Endothelial cell of umbilical vein (primary cell): ENCODE measurements around the gene SH3BP5L. TPM values are rescaled to one million over a fixed set of nuclear protein-coding genes. Genes with fewer than 3 reads are reported as not detected.
"Not testable (repeated sequence)": the region's sequence is repeated elsewhere in the genome, so short reads cannot be mapped to it uniquely, and the experiment has no call there.

Experiments used
- BruUV-seq: library from RNA; stranded (reverse); fragments of 400-500 nt; replicated peaks from 2 replicates; lab custom pipeline; 2021; lab: Mats Ljungman, UMichigan
- CTCF ChIA-PET: fragments of 300-600, 350-600 bp; sonication (Branson Sonifier 250); formaldehyde crosslinking; loops from one replicate; lab custom pipeline; 2021; ENCODE audit warnings: antibody characterized with exemption, inconsistent platforms; lab: Charles Lee
- POLR2A ChIA-PET: fragments of 300-600, 350-600 bp; sonication (Branson Sonifier 250); formaldehyde crosslinking; loops from one replicate; lab custom pipeline; 2021; ENCODE audit warnings: antibody characterized with exemption, inconsistent platforms; lab: Charles Lee
- DNase-seq: peaks from one replicate; pipeline ENCODE4 v3.0.0-alpha.2; 2011; ENCODE audit warnings: low read depth, low spot score
- FAIRE-seq: peaks from 2 replicates; lab custom pipeline; 2011; peaks lifted over from hg19 to GRCh38; lab: Jason Lieb, UNC
- H2AFZ ChIP-seq: 2 replicates; pipeline ENCODE4 v1.6.0; 2012; ENCODE audit warnings: low read depth, low read length, control low read depth, inconsistent platforms
- H3K27ac ChIP-seq: 2 replicates; pipeline ENCODE4 v1.5.1; 2011; ENCODE audit warnings: low read depth, mild to moderate bottlenecking, control low read depth, low read length, moderate library complexity; ENCODE audit not compliant: insufficient read depth
- H3K27me3 ChIP-seq, 2 experiments: 2 replicates each; pipeline versions ENCODE4 v1.6.0 to v1.6.1; 2011; ENCODE audit warnings: low read length in 2 of 2, mixed read lengths in 1 of 2; ENCODE audit not compliant: control insufficient read depth in 2 of 2, insufficient read depth in 2 of 2
- H3K36me3 ChIP-seq, 2 experiments: 2 replicates in 1 of 2; 3 replicates in 1 of 2; pipeline ENCODE4 v1.5.1; 2011; ENCODE audit warnings: low read length in 2 of 2, mild to moderate bottlenecking in 1 of 2, moderate library complexity in 1 of 2; ENCODE audit not compliant: control insufficient read depth in 2 of 2, insufficient read depth in 2 of 2; ENCODE audit errors: extremely low read depth in 1 of 2
- H3K4me1 ChIP-seq: 3 replicates; pipeline ENCODE4 v1.5.1; 2011; ENCODE audit warnings: mild to moderate bottlenecking, low read length; ENCODE audit not compliant: control insufficient read depth, insufficient read depth; ENCODE audit errors: extremely low read depth
- H3K4me2 ChIP-seq: 2 replicates; pipeline ENCODE4 v1.6.1; 2011; ENCODE audit warnings: low read length, control low read depth, mixed read lengths; ENCODE audit not compliant: insufficient read depth
- H3K4me3 ChIP-seq, 3 experiments: fragments of 200-600 bp in 1 of 3; sonication (generic), shearing (Covaris generic) in 1 of 3; replicated peaks in 1 of 3; 2 replicates each; pipeline ENCODE4 v1.5.1; 2011 to 2016; ENCODE audit warnings: control low read depth in 3 of 3, low read length in 3 of 3, mild to moderate bottlenecking in 2 of 3, inconsistent platforms in 1 of 3, low read depth in 1 of 3, moderate library complexity in 1 of 3; ENCODE audit not compliant: insufficient read depth in 1 of 3
- H3K79me2 ChIP-seq: 2 replicates; pipeline ENCODE4 v1.6.0; 2012; ENCODE audit warnings: low read length, inconsistent platforms; ENCODE audit not compliant: control insufficient read depth, insufficient read depth
- H3K9ac ChIP-seq: replicated peaks from 2 replicates; pipeline ENCODE3; 2011; ENCODE audit warnings: low read length, control low read depth; ENCODE audit not compliant: insufficient read depth; ENCODE audit errors: extremely low read depth
- H3K9me1 ChIP-seq: replicated peaks from 3 replicates; pipeline ENCODE4 v1.6.0; 2011; ENCODE audit warnings: mild to moderate bottlenecking, low read length; ENCODE audit not compliant: control insufficient read depth, insufficient read depth; ENCODE audit errors: extremely low read depth
- H3K9me3 ChIP-seq: replicated peaks from 2 replicates; pipeline ENCODE4 v1.5.1; 2012; ENCODE audit warnings: low read length, inconsistent platforms; ENCODE audit not compliant: control insufficient read depth, insufficient read depth
- H4K20me1 ChIP-seq: replicated peaks from 2 replicates; pipeline ENCODE3; 2011; ENCODE audit warnings: mild to moderate bottlenecking, low read length; ENCODE audit not compliant: control insufficient read depth, insufficient read depth; ENCODE audit errors: extremely low read depth
- EZH2 ChIP-seq: IDR thresholded peaks from 2 replicates; pipeline ENCODE4 v1.6.1; 2012; ENCODE audit warnings: borderline replicate concordance, low read depth, mild to moderate bottlenecking, moderate library complexity, low read length, inconsistent platforms; ENCODE audit not compliant: severe bottlenecking
- FOS ChIP-seq: IDR thresholded peaks from 2 replicates; pipeline ENCODE4 v1.6.1; 2011; ENCODE audit warnings: mild to moderate bottlenecking, low read length, moderate library complexity, borderline replicate concordance; ENCODE audit not compliant: insufficient read depth
- GATA2 ChIP-seq: IDR thresholded peaks from 2 replicates; pipeline ENCODE4 v1.7.0; 2011; ENCODE audit warnings: low read depth, mild to moderate bottlenecking, moderate library complexity, mixed read lengths, low read length; ENCODE audit not compliant: insufficient read length, insufficient read depth
- JUN ChIP-seq: IDR thresholded peaks from 2 replicates; pipeline ENCODE4 v1.6.1; 2011; ENCODE audit warnings: borderline replicate concordance, low read depth; ENCODE audit not compliant: insufficient read length, insufficient read depth
- MYC ChIP-seq: IDR thresholded peaks from one replicate; pipeline ENCODE4 v1.6.1; 2011; ENCODE audit warnings: mild to moderate bottlenecking, low read depth, low read length
- POLR2A ChIP-seq: IDR thresholded peaks from 2 replicates; pipeline ENCODE4 v1.6.1; 2012; ENCODE audit warnings: low read depth, mild to moderate bottlenecking, control low read depth, low read length
- POLR2AphosphoS5 ChIP-seq: IDR thresholded peaks from 2 replicates; pipeline ENCODE4 v1.6.1; 2012; ENCODE audit warnings: low read depth, mild to moderate bottlenecking, control low read depth, low read length, moderate library complexity; ENCODE audit not compliant: insufficient read depth
- dilution Hi-C: fragments of 300-500 bp; cut with MboI; formaldehyde crosslinking; loops from one replicate; pipeline ENCODE4 v1.15.0; 2019; ENCODE audit warnings: low sequenced_read_pairs; ENCODE audit not compliant: extremely low pct_ligation_motif_present
- intact Hi-C: fragments of 100-400 bp; cut with micrococcal nuclease; formaldehyde crosslinking; loops from one replicate; pipeline ENCODE4 v1.10.0; 2022
- polyA plus RNA-seq, 4 experiments: library from polyadenylated mRNA; depleted of rRNA in 3 of 4; stranded (reverse) in 3 of 4; unstranded in 1 of 4; fragments of >200 nt; gene quantifications; 2 replicates each; pipeline versions ENCODE4 v1.2.1 to v1.2.3, GENCODE V29; 2011 to 2012; ENCODE audit warnings: missing spikeins in 1 of 4
- total RNA-seq: library from RNA; stranded (reverse); gene quantifications from 2 replicates; pipeline ENCODE4 v1.2.3, GENCODE V29; 2021
- TF ChIP-seq, protein P1 (sequence below): IDR thresholded peaks from 2 replicates; pipeline ENCODE4 v1.6.1; 2011; ENCODE audit not compliant: insufficient read depth, insufficient read length
- TF ChIP-seq, protein P2 (sequence below), 2 donors: IDR thresholded peaks; 1 replicate in 1 of 2; 2 replicates in 1 of 2; pipeline ENCODE4 v1.5.1; 2011; ENCODE audit warnings: low read length in 2 of 2, mild to moderate bottlenecking in 2 of 2, moderate library complexity in 2 of 2, control low read depth in 1 of 2, inconsistent platforms in 1 of 2, low read depth in 1 of 2; ENCODE audit not compliant: insufficient read depth in 1 of 2; ENCODE audit errors: extremely low read depth in 1 of 2

The SH3BP5L gene
- total and polyA plus RNA-seq, 2 donors (not counting 3 experiments of a cell fraction or from before 2014, with no cell fraction given) = 24.7 TPM

DNA sequence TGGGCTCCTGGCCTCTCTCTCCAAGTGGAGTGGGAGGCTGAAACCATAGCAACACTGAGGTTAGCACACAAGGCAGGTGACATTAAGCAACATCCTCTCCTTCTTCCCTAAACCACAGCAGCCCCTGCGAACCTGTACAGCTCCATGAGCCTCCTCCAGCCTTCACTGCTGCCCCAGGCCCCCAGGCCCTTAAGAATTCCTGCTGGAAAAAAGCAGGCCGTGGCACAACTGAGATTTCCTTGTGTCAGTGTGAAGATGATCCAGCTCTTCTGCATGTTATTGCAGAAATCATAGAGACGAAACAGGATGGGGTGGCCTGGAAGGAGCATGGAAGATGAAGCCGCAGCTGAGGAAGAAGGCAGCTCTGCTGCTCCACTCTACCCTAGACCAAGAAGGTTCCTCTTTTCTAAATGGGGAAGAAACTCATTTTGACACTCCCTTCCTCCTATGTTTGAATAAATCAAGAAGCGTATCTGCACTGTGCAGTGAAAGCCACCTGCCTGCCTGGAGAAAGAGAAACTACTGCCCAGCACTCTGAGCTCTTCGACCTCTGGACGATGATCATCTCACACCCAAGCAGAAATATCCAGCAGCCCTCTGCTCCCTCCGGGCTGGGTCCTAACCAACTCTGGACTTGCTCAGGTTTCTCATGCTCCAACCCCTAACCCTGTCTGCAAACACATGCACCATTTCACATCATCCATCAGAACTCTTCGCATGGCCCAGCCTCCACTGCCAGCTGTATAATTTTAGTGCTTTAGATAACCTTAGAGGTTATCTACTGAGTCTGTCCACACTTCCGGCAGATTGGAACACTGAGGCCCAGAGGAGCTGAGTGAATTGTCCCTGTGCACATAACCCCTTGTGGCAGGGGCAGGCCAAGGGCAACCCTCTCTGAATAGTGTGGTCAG lies 20.7 kb downstream of the SH3BP5L start:
- no peak overlapping the region for H3K9ac ChIP-seq
- H2AFZ ChIP-seq = no peak overlapping the region
- no peaks in the 10 kb centered on the region for H3K9me3 ChIP-seq
- no peaks in the 10 kb centered on the region for H4K20me1 ChIP-seq
- H3K27me3 ChIP-seq = no peaks in the 10 kb centered on the region
- H3K9me1 ChIP-seq = no peaks in the 10 kb centered on the region
- TF ChIP-seq GATA2 (no peak), POLR2A (no peak), JUN (no peak), FOS (no peak), POLR2AphosphoS5 (no peak), EZH2 (no peak), MYC (no peak)
- TF ChIP-seq, protein P1, sequence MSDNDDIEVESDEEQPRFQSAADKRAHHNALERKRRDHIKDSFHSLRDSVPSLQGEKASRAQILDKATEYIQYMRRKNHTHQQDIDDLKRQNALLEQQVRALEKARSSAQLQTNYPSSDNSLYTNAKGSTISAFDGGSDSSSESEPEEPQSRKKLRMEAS = no peak
- TF ChIP-seq, protein P2, sequence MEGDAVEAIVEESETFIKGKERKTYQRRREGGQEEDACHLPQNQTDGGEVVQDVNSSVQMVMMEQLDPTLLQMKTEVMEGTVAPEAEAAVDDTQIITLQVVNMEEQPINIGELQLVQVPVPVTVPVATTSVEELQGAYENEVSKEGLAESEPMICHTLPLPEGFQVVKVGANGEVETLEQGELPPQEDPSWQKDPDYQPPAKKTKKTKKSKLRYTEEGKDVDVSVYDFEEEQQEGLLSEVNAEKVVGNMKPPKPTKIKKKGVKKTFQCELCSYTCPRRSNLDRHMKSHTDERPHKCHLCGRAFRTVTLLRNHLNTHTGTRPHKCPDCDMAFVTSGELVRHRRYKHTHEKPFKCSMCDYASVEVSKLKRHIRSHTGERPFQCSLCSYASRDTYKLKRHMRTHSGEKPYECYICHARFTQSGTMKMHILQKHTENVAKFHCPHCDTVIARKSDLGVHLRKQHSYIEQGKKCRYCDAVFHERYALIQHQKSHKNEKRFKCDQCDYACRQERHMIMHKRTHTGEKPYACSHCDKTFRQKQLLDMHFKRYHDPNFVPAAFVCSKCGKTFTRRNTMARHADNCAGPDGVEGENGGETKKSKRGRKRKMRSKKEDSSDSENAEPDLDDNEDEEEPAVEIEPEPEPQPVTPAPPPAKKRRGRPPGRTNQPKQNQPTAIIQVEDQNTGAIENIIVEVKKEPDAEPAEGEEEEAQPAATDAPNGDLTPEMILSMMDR (IDR thresholded peaks at IDR 0.05; ENCODE audit: extremely low read depth in 1 of 2, insufficient read depth in 1 of 2, low read depth in 1 of 2, low read length in 2 of 2) = no peak
- FAIRE-seq (no peak), DNase-seq (no peak)
- no peak overlapping the region for H3K27ac ChIP-seq
- ChIA-PET POLR2A (no interaction called here), CTCF (interaction anchor here (0.6 to 1.3 kb wide), 3 partner anchors 182 to 192 kb away, joined by 3 read pairs; no protein-coding TSS in a partner anchor)
- intact Hi-C loops = loop anchor here (5.0 kb wide), 3 partner anchors 563 to 1413 kb away; no protein-coding TSS in a partner anchor
- no TSS peak for BruUV-seq
- H3K4me1 ChIP-seq = peaks cover 2% of the 10 kb centered on the region
- no peaks in the 10 kb centered on the region for H3K36me3 ChIP-seq
- H3K79me2 ChIP-seq = no peaks in the 10 kb centered on the region
- dilution Hi-C loops = no loop called here
- H3K4me2 ChIP-seq = no peak overlapping the region
- H3K4me3 ChIP-seq = no peak overlapping the region

DNA sequence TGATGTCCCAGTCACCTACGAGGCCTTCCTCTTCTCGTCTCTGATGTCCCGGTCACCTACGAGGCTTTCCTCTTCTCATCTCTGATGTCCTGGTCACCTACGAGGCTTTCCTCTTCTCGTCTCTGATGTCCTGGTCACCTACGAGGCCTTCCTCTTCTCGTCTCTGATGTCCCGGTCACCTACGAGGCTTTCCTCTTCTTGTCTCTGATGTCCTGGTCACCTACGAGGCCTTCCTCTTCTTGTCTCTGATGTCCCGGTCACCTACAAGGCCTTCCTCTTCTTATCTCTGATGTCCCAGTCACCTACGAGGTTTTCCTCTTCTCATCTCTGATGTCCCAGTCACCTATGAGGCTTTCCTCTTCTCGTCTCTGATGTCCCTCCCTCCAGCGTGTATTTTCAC lies 22.2 kb downstream of the SH3BP5L start:
- H3K27me3 ChIP-seq, intact Hi-C loops, H3K4me1 ChIP-seq, H3K9me1 ChIP-seq, H3K9ac ChIP-seq, CTCF ChIA-PET, BruUV-seq, H4K20me1 ChIP-seq, POLR2A ChIA-PET, H3K79me2 ChIP-seq, H3K4me2 ChIP-seq, DNase-seq, H2AFZ ChIP-seq, H3K9me3 ChIP-seq, dilution Hi-C loops, H3K27ac ChIP-seq, H3K4me3 ChIP-seq, H3K36me3 ChIP-seq: not testable (repeated sequence)
- peak; percentile 4 for FAIRE-seq
